Measurements from ENCODE around the gene ASS1.

DNA sequence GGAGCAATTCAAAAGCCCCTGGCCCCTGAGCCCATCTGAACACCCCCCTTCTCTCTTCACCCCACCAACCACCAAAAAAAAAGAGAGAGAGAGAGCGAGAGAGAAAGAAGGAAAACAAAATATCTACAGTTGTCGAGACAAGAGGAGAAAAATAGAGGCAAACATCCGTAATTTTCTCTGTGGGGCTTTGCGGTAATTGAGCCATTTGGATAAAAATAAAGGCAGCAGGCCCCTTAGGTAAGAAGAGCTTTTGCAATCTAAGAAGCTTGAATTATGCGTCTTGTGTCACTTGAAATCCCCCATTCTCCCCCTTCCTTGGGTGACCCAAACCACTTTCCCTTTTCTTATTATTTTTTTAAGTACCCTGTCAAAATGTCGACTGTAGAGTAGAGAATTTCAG, 99.1 kb downstream of the ASS1 start:
- TF ChIP-seq, protein P1, sequence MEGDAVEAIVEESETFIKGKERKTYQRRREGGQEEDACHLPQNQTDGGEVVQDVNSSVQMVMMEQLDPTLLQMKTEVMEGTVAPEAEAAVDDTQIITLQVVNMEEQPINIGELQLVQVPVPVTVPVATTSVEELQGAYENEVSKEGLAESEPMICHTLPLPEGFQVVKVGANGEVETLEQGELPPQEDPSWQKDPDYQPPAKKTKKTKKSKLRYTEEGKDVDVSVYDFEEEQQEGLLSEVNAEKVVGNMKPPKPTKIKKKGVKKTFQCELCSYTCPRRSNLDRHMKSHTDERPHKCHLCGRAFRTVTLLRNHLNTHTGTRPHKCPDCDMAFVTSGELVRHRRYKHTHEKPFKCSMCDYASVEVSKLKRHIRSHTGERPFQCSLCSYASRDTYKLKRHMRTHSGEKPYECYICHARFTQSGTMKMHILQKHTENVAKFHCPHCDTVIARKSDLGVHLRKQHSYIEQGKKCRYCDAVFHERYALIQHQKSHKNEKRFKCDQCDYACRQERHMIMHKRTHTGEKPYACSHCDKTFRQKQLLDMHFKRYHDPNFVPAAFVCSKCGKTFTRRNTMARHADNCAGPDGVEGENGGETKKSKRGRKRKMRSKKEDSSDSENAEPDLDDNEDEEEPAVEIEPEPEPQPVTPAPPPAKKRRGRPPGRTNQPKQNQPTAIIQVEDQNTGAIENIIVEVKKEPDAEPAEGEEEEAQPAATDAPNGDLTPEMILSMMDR (IDR thresholded peaks at IDR 0.05): no peak
- TF ChIP-seq POLR2A (IDR thresholded peaks at IDR 0.05): no peak

All from Peyer's patch (tissue), 4 donors.